ENCODE measurements around the gene PLA2G15. TPM values are rescaled to one million over a fixed set of nuclear protein-coding genes. Genes with fewer than 3 reads are reported as not detected.

The PLA2G15 gene
- total RNA-seq, 1 donor from 2014 or later: 18.2 TPM

DNA sequence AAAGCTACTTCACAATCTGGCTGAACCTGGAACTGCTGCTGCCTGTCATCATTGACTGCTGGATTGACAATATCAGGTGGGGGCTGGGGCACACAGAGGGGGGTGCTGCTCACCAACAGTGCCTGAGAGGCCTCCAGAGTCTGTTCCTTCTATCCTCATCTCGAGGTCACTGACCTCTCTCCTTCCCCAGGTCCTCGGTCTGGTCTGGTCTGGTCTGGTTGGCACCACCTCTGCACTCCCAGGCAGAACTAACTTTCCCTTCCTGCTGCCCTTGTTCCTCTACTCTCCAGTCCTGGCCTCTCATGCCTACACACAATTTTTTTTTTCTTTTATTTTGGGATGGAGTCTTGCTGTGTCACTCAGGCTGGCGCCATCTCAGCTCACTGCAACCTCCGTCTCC is 4.2 kb downstream of the PLA2G15 start:
- no peaks in the 10 kb centered on the region for H3K27me3 ChIP-seq
- no peaks in the 10 kb centered on the region for H3K9me3 ChIP-seq
- no peak for DNase-seq (ENCODE audit: extremely low spot score in 2 of 2)
- H3K36me3 ChIP-seq: peaks cover 0 to 27% of the 10 kb centered on the region in 2 donors
- no peak overlapping the region for H3K4me3 ChIP-seq
- no peak overlapping the region for H3K27ac ChIP-seq
- intact Hi-C loops (cut with DNase I): no loop called here
- H3K4me1 ChIP-seq: peaks cover 36% of the 10 kb centered on the region
- TF ChIP-seq POLR2A (IDR thresholded peaks at IDR 0.05) (no peak), POLR2AphosphoS5 (IDR thresholded peaks at IDR 0.05; ENCODE audit: insufficient read depth in 1 of 2, low read depth in 1 of 2) (no peak), CTCF (IDR thresholded peaks at IDR 0.05) (no peak)

- intact Hi-C loops (cut with DNase I): no loop called here
- H3K36me3 ChIP-seq: peaks cover 0 to 39% of the 10 kb centered on the region in 2 donors
- no peak overlapping the region for H3K4me3 ChIP-seq
- TF ChIP-seq POLR2AphosphoS5 (IDR thresholded peaks at IDR 0.05; ENCODE audit: insufficient read depth in 1 of 2, low read depth in 1 of 2) (no peak), POLR2A (IDR thresholded peaks at IDR 0.05) (no peak), CTCF (IDR thresholded peaks at IDR 0.05) (no peak)
- H3K9me3 ChIP-seq: no peaks in the 10 kb centered on the region
- DNase-seq (ENCODE audit: extremely low spot score in 2 of 2): no peak
- H3K27me3 ChIP-seq: no peaks in the 10 kb centered on the region
- H3K27ac ChIP-seq: no peak overlapping the region
- peaks cover 26% of the 10 kb centered on the region for H3K4me1 ChIP-seq
Observed at GRCh38 chr16:68250951-68251350, 5.8 kb downstream of the PLA2G15 start.

DNA sequence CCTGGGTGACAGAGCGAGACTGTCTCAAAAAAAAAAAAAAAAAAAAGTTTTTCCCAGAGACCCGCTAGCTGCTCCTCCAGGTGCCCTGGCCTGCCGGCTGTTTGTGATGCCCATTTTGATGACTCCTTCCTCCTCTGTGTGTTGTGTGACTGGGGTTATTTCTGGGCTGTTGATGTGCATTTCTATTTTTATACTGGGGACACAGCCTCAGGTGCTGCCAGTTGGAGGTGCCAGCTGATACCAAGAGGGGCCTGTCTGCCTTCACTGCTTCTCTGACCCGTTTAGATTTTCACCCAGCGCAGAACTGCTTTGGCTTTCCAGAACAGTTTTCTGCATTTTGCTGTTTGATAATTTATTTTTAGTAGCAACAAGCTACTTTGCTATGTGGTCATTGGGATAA is 6.7 kb downstream of the PLA2G15 start:
- H3K27ac ChIP-seq: no peak overlapping the region
- peaks cover 0 to 46% of the 10 kb centered on the region in 2 donors for H3K36me3 ChIP-seq
- H3K27me3 ChIP-seq: no peaks in the 10 kb centered on the region
- TF ChIP-seq CTCF (IDR thresholded peaks at IDR 0.05): no peak
- no peak for TF ChIP-seq POLR2A (IDR thresholded peaks at IDR 0.05)
- no peak for TF ChIP-seq POLR2AphosphoS5 (IDR thresholded peaks at IDR 0.05; ENCODE audit: insufficient read depth in 1 of 2, low read depth in 1 of 2)
- intact Hi-C loops (cut with DNase I): no loop called here
- peaks cover 18% of the 10 kb centered on the region for H3K4me1 ChIP-seq
- no peak for DNase-seq (ENCODE audit: extremely low spot score in 2 of 2)
- no peak overlapping the region for H3K4me3 ChIP-seq
- H3K9me3 ChIP-seq: no peaks in the 10 kb centered on the region

DNA sequence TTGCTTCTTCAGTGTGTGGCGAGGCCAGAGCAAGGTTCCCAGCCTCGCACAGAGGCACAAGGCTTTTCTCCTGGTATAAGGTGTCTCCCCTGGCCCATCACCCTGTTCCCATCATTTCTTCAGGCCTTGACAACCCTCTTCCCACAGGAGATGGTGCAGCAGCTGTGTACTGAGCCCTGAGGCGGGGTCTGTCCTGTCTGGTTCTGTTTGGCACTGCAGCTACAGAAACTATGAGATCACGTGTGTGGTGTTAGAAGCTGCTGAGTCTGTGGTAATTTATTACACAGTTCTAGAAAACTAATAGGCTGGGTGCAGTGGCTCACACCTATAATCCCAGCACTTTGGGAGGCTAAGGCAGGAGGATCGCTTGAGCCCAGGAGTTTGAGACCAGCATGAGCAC is 7.2 kb downstream of the PLA2G15 start:
- Histone ChIP-seq H3K4me1 (peaks cover 18% of the 10 kb centered on the region), H3K27me3 (no peaks in the 10 kb centered on the region), H3K27ac (no peak overlapping the region), H3K4me3 (no peak overlapping the region), H3K9me3 (no peaks in the 10 kb centered on the region), H3K36me3 (peaks cover 0 to 46% of the 10 kb centered on the region in 2 donors)
- DNase-seq (ENCODE audit: extremely low spot score in 2 of 2): no peak
- TF ChIP-seq POLR2AphosphoS5 (IDR thresholded peaks at IDR 0.05; ENCODE audit: insufficient read depth in 1 of 2, low read depth in 1 of 2) (no peak), POLR2A (IDR thresholded peaks at IDR 0.05) (no peak), CTCF (IDR thresholded peaks at IDR 0.05) (no peak)
- intact Hi-C loops (cut with DNase I): no loop called here

GRCh38 chr16:68253721-68254120 is 8.5 kb downstream of the PLA2G15 start:
- intact Hi-C loops (cut with DNase I): no loop called here
- no peak overlapping the region for H3K4me3 ChIP-seq
- no peak for TF ChIP-seq POLR2A (IDR thresholded peaks at IDR 0.05)
- no peak for TF ChIP-seq POLR2AphosphoS5 (IDR thresholded peaks at IDR 0.05; ENCODE audit: insufficient read depth in 1 of 2, low read depth in 1 of 2)
- no peak for TF ChIP-seq CTCF (IDR thresholded peaks at IDR 0.05)

More at GRCh38 chr16:68253721-68254120, 8.5 kb downstream of the PLA2G15 start:
- Histone ChIP-seq H3K4me1 (peaks cover 11% of the 10 kb centered on the region), H3K9me3 (no peaks in the 10 kb centered on the region), H3K36me3 (peaks cover 0 to 46% of the 10 kb centered on the region in 2 donors), H3K27ac (no peak overlapping the region), H3K27me3 (no peaks in the 10 kb centered on the region)
- no peak for DNase-seq (ENCODE audit: extremely low spot score in 2 of 2)

Measured in vagina (tissue), 2 donors.